Effector CD4-positive, alpha-beta T cell (primary cell): ENCODE data around the gene RETREG1.
A peak's percentile ranks its signal among the peaks of the same experiment; 100 is the strongest.
"Not testable (repeated sequence)": the region's sequence is repeated elsewhere in the genome, so short reads cannot be mapped to it uniquely, and the experiment has no call there.

Experiments
- DNase-seq: peaks from one replicate; pipeline ENCODE4 v3.0.0-alpha.2; 2020
- total RNA-seq: gene quantifications from one replicate; lab custom pipeline; 2026; lab: John Stamatoyannopoulos, UW

The RETREG1 gene, protein sequence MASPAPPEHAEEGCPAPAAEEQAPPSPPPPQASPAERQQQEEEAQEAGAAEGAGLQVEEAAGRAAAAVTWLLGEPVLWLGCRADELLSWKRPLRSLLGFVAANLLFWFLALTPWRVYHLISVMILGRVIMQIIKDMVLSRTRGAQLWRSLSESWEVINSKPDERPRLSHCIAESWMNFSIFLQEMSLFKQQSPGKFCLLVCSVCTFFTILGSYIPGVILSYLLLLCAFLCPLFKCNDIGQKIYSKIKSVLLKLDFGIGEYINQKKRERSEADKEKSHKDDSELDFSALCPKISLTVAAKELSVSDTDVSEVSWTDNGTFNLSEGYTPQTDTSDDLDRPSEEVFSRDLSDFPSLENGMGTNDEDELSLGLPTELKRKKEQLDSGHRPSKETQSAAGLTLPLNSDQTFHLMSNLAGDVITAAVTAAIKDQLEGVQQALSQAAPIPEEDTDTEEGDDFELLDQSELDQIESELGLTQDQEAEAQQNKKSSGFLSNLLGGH
- total RNA-seq: 83.5 reads per million, percentile 79 among the genes with 10 or more reads in this experiment

DNA sequence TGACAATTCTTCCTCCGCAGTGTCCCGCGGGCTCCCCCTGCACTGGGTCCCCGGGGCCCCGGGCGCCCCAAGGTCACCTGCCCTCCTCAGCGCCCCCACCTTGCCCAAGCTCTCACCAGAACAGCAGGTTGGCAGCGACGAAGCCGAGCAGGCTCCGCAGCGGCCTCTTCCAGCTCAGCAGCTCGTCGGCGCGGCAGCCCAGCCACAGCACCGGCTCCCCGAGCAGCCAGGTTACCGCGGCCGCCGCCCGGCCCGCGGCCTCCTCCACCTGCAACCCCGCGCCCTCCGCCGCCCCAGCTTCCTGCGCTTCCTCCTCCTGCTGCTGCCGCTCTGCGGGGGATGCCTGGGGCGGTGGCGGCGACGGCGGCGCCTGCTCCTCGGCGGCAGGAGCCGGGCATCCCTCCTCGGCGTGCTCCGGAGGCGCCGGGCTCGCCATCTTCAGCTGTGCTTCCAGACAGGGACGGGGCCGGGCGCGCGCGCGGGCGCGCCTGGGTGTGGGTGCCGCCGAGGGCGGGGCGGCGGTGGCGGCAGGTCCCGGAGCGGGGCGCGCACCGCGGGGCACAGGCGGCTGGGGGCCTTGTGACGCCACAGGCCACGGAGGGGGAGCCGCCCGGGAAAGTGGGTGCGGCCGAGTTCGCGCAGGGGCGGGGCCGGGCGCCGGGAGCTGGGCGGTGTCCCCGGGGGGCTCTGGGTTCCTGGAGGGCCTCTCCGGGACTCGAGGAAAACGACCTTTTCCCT lies at the start of gene RETREG1:
RETREG1 (minus strand) TSS at position 462 of the 738 bp plus-strand sequence; CDS start at position 436, 26 bp downstream.
- peak; percentile 74 for DNase-seq

DNA sequence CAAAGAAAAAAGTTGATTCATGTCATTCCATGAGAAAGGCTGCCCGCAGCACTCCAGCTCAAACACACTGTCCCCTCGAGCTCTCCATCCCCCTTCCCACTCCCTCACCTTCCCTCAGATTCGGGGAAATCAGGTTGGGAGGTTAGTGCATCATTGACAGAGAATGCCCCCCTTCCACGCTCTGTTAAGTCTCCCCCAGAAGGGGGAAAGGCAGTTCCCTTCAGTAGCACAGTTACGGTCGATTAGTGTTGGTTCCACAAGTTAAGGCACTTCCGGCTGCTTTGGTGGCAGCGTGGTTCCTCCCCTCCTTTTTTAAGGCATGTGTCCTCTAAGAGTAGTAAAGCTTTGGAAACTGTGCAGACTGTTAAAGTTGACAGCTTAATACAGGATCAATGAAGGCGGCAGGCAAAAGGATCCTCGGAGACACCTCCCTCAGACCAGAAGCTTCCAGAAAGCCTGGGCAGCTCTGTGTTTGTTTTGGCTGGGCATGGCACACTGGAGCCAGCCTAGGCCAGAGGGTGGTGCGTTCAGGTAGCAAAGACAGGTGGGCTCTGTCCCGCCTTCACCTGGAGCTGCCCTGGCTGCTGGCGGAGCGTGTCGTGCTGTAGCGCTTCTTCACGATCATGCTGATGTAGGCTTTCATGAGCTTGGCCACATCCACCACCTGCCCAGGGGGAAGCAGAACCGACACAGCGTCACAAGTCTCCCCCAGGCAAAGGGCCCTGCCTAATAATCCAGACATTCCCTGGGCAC lies 49.5 kb upstream of the RETREG1 start:
- DNase-seq: no peak

DNA sequence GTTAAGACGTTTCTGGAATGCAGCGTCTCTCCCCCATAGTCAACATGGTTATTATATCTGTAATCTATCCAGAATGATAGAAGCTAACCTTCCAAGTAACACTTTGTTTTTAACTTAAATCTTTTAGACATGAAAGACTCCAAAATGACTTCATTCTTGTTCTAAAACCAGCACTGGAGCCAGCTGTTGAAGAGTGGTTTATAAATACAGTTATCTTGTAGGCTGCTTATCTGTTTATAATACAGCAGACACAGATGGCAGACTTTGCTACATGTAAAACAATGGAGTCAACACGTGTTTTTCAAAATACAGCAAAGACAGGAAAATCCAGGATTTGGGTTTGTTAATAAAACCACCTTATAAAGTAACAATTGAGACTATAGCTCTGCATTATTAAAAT lies 48.8 kb upstream of the RETREG1 start:
- no peak for DNase-seq

- no peak for DNase-seq
Observed at GRCh38 chr5:16664368-16664767, 47.6 kb upstream of the RETREG1 start.

- DNase-seq: no peak
Observed at GRCh38 chr5:16663840-16664239, 47.0 kb upstream of the RETREG1 start.

GRCh38 chr5:16661713-16662112 lies 44.9 kb upstream of the RETREG1 start:
- DNase-seq: no peak

GRCh38 chr5:16660982-16661381 lies 44.2 kb upstream of the RETREG1 start:
- no peak for DNase-seq

- no peak for DNase-seq
Observed at GRCh38 chr5:16659536-16659935, 42.7 kb upstream of the RETREG1 start.

DNA sequence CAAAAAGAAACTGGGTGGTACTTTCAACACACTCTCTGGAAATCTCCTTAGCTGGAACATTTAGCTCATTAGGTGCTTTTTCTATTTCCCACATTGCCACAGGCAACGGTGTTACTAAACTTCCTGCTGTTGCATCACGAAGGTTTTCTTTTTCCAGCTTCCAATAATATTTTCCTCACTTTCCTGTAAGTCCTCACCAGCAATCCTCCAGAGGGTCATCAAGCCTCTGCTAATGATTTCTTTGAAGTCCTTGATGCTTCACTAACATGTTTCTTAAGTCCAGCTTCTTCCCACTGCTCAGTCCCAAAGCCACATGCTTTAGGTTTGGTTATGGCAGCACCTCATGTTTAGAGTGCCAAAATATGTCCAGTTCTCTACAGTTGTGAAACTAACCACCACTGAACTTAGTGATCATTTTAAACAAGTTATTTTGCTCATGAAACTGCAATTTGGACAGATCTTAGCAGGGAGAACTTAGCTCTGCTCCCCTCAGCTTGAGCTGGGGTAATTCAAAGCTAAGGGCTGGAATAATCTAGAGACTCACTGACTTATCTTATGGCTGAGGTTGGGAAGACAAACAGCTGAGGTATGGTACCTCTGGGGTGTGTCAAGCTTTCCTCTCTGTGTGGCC lies 39.9 kb upstream of the RETREG1 start:
- DNase-seq: no peak

GRCh38 chr5:16654647-16655334 lies 38.0 kb upstream of the RETREG1 start:
- DNase-seq: no peak

DNA sequence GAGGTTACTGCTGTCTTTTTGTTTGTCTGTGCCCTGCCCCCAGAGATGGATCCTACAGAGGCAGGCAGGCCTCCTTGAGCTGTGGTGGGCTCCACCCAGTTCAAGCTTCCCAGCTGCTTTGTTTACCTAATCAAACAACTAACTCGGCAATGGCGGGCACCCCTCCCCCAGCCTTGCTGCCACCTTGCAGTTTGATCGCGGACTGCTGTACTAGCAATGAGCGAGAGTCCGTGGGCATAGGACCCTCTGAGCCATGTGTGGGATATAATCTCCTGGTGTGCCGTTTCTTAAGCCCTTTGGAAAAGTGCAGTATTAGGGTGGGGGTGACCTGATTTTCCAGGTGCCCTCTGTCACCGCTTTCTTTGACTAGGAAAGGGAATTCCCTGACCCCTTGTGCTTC lies 31.9 kb upstream of the RETREG1 start:
- not testable (repeated sequence) for DNase-seq

DNA sequence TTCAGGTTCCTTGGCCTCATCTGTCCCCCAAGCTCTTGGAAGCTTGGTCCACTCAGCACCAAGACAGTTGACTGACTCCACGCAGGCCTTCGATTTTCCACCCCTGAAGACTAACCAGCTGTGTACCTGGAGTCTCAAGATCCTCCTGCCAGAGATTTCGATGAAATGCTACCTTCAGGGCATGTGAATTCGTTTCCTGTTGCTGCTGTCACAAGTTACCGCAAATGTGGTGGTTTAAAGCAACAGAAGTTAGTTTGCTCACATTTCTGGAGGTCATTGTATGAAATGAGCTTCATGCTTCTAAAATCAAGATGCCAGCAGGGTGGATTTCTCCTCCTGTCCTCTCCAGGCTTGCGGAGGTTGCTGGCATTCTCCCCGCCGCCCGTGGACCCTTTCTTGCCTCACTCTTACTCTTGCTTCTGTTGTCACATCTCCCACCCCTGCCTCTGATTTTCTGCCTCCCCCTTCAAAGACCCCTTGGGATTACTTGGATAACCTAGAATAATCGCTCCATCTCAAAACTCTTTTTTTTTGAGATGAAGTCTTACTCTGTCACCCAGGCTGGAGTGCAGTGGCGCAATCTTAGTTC lies 27.6 kb upstream of the RETREG1 start:
- DNase-seq: no peak

GRCh38 chr5:16642867-16643266 lies 26.1 kb upstream of the RETREG1 start:
- no peak for DNase-seq

- no peak for DNase-seq
Observed at GRCh38 chr5:16639206-16639605, 22.4 kb upstream of the RETREG1 start.

- no peak for DNase-seq
Observed at GRCh38 chr5:16628376-16628775, 11.6 kb upstream of the RETREG1 start.

DNA sequence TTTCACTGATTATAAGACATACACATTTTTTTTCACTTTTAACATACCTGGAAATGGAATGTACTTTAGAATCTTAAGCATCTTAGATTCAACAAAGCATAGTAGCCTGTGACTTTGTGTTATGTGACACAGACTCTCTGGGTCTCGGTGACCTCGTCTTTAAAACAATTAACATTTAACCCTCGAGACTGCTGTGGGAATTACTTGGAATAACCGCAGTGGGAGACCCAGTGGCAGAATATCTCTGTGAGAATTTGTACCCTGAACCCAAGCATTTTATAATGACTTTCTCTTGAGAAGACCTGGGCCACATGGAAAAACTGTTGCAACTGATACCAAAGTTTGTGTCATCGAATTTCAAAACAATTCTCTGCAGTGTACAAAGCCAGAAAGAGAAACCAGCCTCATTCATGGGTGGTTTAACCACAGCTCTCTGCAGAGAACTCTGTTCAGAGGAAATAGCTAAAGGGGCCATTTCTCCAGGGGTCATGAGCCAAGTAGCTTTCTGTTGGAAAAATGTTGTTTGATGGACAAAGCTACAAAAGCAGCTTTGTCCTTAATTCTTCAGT lies 10.0 kb upstream of the RETREG1 start:
- DNase-seq: no peak

GRCh38 chr5:16625096-16625495 lies 8.3 kb upstream of the RETREG1 start:
- DNase-seq: no peak

DNA sequence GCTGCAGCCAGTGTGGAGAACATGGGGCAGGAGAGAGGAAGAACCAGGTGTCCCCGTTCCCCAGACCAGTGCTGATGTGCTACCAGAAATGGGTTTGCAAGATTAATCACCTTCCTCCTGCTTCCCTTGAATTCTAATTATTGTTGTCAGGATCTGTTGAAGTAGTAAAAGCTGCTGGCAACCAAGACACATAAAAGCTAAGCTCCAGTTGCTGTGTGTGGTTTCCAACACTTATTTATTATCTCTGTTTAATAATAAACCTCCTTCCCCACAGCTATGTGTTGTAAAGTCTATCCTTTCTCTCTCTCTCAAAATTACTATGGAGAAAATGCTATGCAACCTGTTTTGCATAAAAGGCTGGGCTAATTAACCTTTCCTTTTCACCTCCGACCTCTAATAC lies 2.3 kb upstream of the RETREG1 start:
- DNase-seq: no peak

DNA sequence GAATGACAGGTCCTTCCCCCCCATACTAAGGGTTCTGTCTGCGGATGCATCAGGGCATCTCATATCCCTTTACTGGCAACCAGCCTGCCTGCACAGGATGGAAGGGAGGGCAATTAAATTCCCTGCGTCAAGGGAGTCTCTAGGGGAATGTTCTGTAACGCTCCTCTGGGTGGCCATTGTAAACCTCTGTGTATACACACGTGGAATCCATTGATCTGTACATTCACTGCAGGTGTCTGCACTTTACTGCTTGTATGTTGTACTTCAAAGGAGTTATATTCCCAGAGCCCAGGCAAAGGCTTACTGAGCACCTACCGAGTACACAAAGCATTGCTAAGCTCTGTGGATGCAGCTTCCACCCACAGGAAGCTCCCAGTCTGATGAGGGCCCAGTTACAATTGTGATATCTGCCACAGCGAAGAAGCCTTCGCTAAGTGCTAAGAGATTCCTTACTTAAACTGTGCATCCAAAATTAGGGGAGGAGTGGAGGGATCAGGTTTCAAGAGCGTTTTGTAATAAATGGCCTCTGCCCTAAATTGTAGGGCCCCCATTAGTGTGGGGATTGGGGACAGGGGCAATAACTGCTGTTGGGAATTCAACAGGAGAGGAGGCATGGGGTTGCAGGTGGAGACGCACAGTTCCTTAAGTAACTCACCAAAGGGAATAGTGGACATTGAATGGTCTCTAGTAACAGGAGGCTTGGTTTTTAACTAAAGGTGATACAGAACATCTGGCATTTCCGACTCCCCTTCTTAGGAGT lies 1.5 kb upstream of the RETREG1 start:
- DNase-seq: no peak

- DNase-seq: peak; percentile 41
Observed at GRCh38 chr5:16617274-16617968, 624 bp upstream of the RETREG1 start.
